HG02938 (cell line): ENCODE measurements around the gene HSPA12B.
"Not testable (repeated sequence)": the region's sequence is repeated elsewhere in the genome, so short reads cannot be mapped to it uniquely, and the experiment has no call there.

Experiments
- ATAC-seq: cut with Tn5 transposase; IDR thresholded peaks from one replicate; pipeline ENCODE4 v1.9.1; 2021; ENCODE audit warnings: mild to moderate bottlenecking, moderate library complexity; ENCODE audit not compliant: unreplicated experiment

HSPA12B gene

DNA sequence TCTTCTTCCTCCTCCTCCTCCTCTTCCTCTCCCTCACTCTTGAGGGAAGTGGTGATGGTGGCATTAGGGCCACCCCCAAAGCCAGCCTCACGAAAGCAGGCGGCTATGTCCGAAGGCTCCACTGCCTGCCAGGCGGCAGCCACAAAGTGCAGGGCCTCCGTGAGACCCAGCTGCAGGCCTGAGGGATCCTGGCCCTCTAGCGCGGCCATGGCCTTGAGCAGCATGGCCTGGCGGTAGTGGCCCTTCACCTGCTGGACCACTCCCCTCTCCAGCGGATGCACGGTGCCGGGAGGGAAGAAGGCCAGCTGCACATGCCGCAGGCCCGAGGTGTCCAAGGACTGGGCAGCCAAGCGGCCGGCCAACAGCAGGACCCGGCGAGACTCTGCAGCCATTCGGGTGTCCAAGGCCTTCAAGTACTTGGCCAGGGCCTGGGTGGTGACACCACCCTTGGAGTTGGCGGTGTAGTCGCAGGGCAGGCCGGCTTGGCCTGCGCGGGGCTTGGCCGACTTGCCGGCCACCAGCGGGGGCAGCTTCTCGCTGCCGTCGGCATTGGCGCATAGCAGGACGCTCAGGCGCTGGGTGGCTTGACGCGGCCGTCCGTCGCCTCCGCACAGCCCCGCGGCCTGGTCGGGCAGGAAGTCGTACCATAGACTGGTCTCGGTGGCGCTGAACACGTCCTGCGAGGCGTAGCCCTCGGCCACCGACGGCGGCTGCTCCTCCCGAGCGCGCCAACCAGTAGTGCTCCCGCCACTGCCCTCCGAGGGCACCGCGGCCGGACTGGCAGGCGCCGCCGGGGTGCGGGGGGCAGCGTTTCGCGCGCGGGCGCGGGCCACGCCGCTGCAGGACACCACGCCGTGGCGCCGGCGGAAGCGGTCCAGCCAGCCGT, 53.0 kb downstream of the HSPA12B start:
- no peak for ATAC-seq

- peak; percentile 32 for ATAC-seq
These were observed 53.6 kb downstream of the HSPA12B start for GRCh38 chr20:3786126-3786484.

GRCh38 chr20:3786665-3787323, 54.3 kb downstream of the HSPA12B start, which contains the start of gene CENPB:
CENPB (minus strand) TSS chr20:3786740; CDS start chr20:3786483, 257 bp downstream.
- peak; percentile 66 for ATAC-seq

DNA sequence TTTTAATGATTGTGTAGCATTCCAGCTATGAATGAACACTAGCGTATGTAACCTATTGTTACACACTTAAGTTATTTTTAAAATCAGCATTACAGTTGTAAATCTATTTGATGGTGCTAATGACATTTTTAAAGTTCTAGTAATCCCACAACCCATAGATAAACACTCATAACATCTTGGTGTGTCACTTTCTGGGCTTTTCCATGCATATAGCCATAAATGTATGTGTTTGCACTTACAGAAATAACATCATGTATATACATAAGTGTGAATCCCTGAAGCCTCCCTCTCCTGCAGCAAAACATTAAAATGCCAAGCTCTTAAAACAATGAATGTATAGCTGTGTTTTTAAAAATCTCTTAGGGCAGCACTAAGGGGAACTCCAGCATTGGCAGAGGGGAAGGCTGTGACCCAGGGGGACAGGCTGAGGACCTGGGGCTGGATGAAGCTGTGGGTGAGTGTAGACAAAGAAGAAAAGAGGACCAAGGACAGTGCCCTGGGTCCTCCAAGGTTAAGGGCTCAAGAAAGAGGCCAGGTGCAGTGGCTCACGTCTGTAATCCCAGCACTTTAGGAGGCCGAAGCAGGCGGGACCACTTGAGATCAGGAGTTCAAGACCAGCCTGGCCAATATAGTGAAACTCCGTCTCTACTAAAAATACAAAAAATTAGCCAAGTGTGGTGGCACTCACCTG, 55.0 kb downstream of the HSPA12B start:
- no peak for ATAC-seq

- ATAC-seq, result no peak
These were observed 56.2 kb downstream of the HSPA12B start for GRCh38 chr20:3788685-3789155.

DNA sequence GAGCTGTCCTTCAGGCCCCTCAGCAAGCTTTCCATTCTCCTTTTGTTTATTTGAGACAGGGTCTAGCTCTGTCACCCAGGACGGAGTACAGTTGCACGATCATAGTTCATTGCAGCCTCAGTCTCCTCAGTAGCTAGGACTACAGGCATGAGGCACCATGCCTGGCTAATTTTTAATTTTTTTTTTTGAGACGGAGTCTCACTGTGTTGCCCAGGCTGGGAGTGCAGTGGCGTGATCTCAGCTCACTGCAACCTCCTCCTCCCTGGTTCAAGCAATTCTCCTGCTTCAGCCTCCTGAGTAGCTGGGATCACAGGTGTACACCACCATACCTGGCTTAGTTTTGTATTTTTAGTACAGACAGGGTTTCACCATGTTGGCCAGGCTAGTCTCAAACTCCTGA, 56.7 kb downstream of the HSPA12B start:
- not testable (repeated sequence) for ATAC-seq

DNA sequence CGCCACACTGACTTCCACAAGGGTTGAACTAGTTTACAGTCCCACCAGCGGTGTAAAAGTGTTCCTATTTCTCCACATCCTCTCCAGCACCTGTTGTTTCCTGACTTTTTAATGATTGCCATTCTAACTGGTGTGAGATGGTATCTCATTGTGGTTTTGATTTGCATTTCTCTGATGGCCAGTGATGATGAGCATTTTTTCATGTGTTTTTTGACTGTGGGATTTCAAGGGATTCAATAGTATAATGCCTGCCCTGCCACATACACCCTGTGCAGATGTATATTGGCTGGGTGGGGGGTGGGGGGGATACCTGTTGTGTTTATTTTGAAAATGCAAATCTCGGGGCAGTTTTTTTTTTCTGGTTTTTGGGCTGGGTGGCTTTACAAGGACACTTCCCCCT, 61.7 kb downstream of the HSPA12B start:
- ATAC-seq, result not testable (repeated sequence)

GRCh38 chr20:3794701-3795420, 62.4 kb downstream of the HSPA12B start:
- ATAC-seq, result no peak

GRCh38 chr20:3795511-3796468, 63.3 kb downstream of the HSPA12B start, which contains the start of gene CDC25B:
CDC25B (plus strand) TSS chr20:3796310; CDS start chr20:3796532, 222 bp downstream.
- ATAC-seq, result peak; percentile 74

DNA sequence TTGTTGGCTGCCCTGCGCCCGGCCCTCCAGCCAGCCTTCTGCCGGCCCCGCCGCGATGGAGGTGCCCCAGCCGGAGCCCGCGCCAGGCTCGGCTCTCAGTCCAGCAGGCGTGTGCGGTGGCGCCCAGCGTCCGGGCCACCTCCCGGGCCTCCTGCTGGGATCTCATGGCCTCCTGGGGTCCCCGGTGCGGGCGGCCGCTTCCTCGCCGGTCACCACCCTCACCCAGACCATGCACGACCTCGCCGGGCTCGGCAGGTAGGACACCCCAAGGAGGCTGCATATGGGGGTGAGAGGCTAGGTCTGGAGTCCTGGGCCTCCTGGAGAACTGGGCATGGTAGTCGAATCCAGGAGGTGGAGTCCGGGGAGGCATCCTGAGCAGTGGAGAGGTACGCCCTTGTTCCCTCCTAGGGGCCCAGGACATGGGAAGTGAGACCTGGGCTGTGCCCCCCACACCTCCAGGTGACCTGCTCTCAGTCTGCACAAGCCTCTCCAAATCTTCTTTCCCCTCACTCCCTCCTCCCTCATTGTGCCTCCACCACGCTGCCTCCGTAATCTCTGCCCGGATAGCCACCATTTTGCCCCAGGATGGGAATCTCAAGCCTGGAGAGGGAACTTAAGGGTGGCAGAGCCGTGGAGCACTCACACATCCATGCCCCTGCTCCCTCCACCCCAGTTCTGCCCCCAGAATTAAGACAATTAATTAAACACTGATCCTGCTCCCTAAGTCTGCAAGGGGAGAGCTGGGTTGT, 64.2 kb downstream of the HSPA12B start:
- ATAC-seq, result no peak

GRCh38 chr20:3797226-3797545, 64.7 kb downstream of the HSPA12B start:
- no peak for ATAC-seq

DNA sequence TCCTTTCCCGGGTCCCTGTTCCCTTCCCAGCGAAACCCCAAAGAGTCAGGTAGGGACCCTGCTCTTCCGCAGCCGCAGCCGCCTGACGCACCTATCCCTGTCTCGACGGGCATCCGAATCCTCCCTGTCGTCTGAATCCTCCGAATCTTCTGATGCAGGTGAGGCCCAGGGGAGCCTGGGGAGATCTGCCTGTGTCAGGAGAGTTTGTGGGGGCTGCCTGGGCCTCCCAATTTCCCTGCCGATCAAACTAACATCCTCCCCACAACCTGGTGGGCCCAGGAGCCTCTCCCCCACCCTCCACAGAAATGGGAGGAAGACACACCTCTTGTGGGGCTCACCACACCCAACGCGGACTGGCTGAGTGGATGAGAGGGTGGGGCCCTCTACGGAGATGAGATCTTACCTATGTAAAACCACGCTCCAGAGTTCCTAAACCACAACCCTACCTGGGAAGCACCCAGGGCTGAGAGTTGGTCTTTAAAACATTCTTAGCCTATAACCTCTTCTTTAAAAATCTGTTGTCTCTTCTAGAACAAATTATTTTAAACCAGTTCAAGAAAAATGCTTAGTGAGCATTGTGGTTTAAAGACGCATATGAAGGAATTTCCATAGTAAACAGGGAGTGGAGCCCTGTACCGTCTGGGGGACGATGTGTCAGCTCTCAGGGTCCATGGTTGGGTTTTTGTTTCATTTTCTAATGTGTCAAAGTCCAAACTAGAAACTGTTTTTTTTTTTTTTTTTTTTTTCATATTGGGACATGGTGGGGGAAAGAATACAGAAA, 65.3 kb downstream of the HSPA12B start:
- no peak for ATAC-seq

- ATAC-seq, result no peak
These were observed 65.9 kb downstream of the HSPA12B start for GRCh38 chr20:3798373-3798768.

GRCh38 chr20:3798908-3799248, 66.4 kb downstream of the HSPA12B start:
- no peak for ATAC-seq

GRCh38 chr20:3800256-3800877, 67.9 kb downstream of the HSPA12B start:
- no peak for ATAC-seq

- ATAC-seq, result no peak
These were observed 68.4 kb downstream of the HSPA12B start for GRCh38 chr20:3800878-3801260.

- ATAC-seq, result no peak
These were observed 68.8 kb downstream of the HSPA12B start for GRCh38 chr20:3801299-3801698.

- no peak for ATAC-seq
These were observed 69.4 kb downstream of the HSPA12B start for GRCh38 chr20:3801846-3802245.
